Measurements from ENCODE around the gene SBF2.

DNA sequence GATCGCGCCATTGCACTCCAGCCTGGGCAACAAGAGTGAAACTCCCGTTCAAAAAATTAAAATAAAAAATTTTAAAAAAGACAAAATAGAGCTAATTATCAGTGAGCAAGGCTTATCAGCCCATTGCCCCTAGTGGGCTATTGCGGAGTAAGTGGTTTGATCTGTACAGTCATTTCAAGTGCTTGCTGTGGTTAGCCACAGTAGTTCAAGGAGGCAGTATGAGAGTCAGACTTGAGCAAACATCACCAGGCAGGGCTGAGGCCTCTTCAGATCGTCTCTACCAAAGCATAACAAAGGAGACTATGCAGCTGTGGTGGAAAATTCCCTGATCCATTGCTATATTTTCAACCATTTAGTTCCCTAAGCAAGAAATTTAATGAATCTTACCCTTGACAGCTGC lies 4.3 kb upstream of the SBF2 start:
- TF ChIP-seq, protein P1, sequence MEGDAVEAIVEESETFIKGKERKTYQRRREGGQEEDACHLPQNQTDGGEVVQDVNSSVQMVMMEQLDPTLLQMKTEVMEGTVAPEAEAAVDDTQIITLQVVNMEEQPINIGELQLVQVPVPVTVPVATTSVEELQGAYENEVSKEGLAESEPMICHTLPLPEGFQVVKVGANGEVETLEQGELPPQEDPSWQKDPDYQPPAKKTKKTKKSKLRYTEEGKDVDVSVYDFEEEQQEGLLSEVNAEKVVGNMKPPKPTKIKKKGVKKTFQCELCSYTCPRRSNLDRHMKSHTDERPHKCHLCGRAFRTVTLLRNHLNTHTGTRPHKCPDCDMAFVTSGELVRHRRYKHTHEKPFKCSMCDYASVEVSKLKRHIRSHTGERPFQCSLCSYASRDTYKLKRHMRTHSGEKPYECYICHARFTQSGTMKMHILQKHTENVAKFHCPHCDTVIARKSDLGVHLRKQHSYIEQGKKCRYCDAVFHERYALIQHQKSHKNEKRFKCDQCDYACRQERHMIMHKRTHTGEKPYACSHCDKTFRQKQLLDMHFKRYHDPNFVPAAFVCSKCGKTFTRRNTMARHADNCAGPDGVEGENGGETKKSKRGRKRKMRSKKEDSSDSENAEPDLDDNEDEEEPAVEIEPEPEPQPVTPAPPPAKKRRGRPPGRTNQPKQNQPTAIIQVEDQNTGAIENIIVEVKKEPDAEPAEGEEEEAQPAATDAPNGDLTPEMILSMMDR (IDR thresholded peaks at IDR 0.05) = no peak
- TF ChIP-seq EP300 (IDR thresholded peaks at IDR 0.05) (no peak), POLR2A (IDR thresholded peaks at IDR 0.05) (no peak)

All from gastroesophageal sphincter (tissue), 3 donors.